GM18951 (cell line): ENCODE measurements around the gene GLT1D1.

Experiments used
- POLR2A ChIP-seq: IDR thresholded peaks from 4 replicates; pipeline ENCODE4 v1.6.1; 2011; ENCODE audit warnings: mild to moderate bottlenecking; ENCODE audit not compliant: insufficient read length, insufficient read depth; ENCODE audit errors: extremely low read depth
- in situ Hi-C: fragments of 300-500 bp; cut with MboI; formaldehyde crosslinking; loops from one replicate; pipeline ENCODE4 v1.12.0; 2022; ENCODE audit warnings: low sequenced_read_pairs, mixed read lengths, inconsistent platforms; ENCODE audit not compliant: unreplicated experiment

The GLT1D1 gene

GRCh38 chr12:128876559-128876958, 23.3 kb downstream of the GLT1D1 start:
- TF ChIP-seq POLR2A, result no peak
- in situ Hi-C loops, result no loop called here

- in situ Hi-C loops, result no loop called here
Observed at GRCh38 chr12:128879898-128880764, 26.9 kb downstream of the GLT1D1 start.

DNA sequence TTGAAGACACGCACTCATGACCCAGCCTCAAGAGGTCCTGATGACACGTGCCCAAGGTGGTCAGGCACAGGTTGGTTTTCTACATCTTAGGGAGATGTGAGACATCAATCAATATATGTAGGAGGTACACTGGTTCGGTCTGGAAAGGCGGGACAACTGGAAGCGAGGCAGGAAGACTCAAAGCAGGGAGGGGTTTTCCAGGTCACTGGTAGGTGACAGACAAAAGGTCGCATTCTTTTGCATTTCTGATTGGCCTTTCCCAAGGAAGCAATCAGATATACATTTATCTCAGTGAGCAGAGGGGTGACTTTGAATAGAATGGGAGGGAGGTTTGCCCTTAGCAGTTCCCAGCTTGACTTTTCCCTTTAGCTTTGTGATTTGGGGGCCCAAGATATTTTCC, 38.6 kb downstream of the GLT1D1 start:
- in situ Hi-C loops, result no loop called here
- TF ChIP-seq POLR2A, result no peak

More at GRCh38 chr12:128879898-128880764, 26.9 kb downstream of the GLT1D1 start:
- no peak for TF ChIP-seq POLR2A

DNA sequence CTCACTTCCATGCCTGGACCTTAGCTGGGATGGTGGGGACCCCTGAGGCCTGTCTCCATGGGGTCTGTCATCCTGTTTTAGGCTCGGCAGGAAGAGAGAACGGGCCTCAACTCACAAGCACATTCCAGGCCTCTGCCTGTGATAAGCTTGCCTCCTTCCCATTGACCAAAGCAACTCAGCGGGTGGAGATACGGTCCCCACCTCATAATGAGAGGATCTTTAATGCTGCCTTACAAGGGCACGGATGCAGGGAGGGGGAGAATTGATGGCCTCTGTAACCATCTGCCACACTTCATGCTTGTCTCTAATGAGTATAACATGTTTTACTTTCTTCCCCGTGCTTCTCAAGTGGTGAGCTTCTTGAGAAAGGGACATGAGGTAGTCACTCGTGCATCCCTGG, 50.0 kb downstream of the GLT1D1 start:
- in situ Hi-C loops, result no loop called here
- TF ChIP-seq POLR2A, result no peak

- in situ Hi-C loops, result no loop called here
- no peak for TF ChIP-seq POLR2A
Observed at GRCh38 chr12:128905003-128905544, 51.8 kb downstream of the GLT1D1 start.

DNA sequence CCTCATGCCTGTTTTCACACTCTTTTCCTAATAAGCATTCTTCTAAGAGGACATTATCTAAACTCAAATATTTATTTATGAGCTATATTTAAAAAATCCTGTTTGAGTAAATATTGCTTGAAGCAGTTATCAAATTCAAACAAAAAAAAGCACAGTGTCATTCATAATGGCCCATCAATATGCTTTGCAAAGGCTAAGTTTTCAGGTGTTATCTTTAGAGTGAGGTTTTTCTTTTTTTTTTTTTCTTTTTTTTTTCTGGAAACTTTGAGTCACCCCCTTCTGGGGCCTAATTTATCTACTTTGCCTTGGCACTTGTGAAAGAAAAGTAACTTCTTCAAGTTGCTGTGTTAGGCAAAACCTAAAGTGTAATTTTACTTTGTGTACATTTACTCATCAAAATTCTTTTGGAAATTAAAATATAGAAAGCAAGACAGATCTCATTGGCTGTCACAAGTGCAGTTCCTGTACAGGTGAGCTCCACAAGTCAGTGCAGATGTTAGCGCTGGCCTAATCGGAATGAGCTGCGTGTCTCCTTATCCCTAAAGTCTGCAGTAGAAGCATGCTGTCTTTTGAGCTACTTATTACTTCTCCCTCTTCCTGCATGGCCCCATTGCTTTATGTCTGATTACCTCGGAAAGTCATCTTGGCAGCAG, 53.3 kb downstream of the GLT1D1 start:
- TF ChIP-seq POLR2A, result no peak
- in situ Hi-C loops, result no loop called here

- in situ Hi-C loops, result no loop called here
- no peak for TF ChIP-seq POLR2A
Observed at GRCh38 chr12:128908254-128908653, 55.0 kb downstream of the GLT1D1 start.

GRCh38 chr12:128909653-128910052, 56.4 kb downstream of the GLT1D1 start:
- TF ChIP-seq POLR2A, result no peak
- in situ Hi-C loops, result no loop called here

DNA sequence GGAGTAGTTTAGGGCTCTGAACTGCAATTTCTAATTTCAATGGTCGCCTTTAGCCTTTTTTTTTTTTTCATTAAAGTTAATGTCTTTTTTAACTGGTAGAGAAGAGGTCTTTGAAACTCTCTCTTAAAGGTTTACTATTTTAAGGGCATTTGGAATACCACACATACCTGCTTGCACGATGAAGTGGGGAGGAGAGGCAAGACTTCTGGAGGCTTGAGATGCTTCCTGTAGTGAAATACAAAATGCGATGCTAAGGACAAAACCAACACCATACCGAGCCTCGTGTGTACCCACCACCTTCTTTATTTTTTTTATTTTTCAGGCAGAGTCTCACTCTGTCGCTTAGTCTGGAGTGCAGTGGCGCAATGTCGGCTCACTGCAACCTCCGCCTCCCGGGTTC, 57.4 kb downstream of the GLT1D1 start:
- in situ Hi-C loops, result no loop called here
- TF ChIP-seq POLR2A, result no peak

GRCh38 chr12:128911861-128912260, 58.6 kb downstream of the GLT1D1 start:
- no peak for TF ChIP-seq POLR2A
- in situ Hi-C loops, result no loop called here

DNA sequence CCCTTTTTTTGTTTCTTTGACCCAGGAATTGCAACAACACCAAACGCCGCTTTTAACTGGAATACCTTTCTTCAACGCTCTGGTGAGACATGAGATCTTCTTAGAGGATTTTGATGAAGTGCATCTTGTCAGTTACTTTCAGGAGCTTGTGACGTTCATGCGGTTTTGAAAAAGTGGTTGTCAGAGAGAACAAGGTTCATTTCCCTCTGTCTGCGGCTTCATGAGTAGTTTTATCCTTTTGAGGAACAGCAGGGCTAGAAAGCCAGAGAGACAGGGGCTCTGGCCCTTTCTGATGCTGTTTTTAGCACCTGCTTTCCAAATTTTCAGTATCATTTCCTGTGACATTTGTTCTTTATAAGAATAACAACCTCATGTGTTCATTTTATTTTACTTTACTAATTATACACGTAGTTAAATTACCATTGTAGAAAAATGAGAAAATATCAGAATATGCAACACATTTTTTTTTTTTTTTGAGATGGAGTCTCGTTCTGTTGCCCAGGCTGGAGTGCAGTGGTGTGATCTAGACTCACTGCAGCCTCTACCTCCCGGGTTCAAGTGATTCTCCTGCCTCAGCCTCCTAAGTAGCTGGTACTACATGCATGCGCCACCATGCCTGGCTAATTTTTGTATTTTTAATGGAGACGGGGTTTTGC, 61.8 kb downstream of the GLT1D1 start:
- in situ Hi-C loops, result no loop called here
- no peak for TF ChIP-seq POLR2A

- in situ Hi-C loops, result no loop called here
- no peak for TF ChIP-seq POLR2A
Observed at GRCh38 chr12:128916425-128916824, 63.1 kb downstream of the GLT1D1 start.
